LNCaP clone FGC (cell line): Measurements from ENCODE around the gene PCGF3.

Source experiments
- DNase-seq: peaks from one replicate; pipeline ENCODE4 v3.0.0-alpha.2; 2011; ENCODE audit warnings: low read depth
- H3K4me3 ChIP-seq: 2 replicates; pipeline ENCODE4 v1.5.1; 2011; ENCODE audit warnings: mild to moderate bottlenecking, low read depth, low read length, control low read depth
- TF ChIP-seq, protein P1 (sequence below): IDR thresholded peaks from 2 replicates; pipeline ENCODE4 v1.5.1; 2012; ENCODE audit warnings: mild to moderate bottlenecking; ENCODE audit not compliant: control insufficient read depth, insufficient read depth; ENCODE audit errors: extremely low read depth

Gene PCGF3

DNA sequence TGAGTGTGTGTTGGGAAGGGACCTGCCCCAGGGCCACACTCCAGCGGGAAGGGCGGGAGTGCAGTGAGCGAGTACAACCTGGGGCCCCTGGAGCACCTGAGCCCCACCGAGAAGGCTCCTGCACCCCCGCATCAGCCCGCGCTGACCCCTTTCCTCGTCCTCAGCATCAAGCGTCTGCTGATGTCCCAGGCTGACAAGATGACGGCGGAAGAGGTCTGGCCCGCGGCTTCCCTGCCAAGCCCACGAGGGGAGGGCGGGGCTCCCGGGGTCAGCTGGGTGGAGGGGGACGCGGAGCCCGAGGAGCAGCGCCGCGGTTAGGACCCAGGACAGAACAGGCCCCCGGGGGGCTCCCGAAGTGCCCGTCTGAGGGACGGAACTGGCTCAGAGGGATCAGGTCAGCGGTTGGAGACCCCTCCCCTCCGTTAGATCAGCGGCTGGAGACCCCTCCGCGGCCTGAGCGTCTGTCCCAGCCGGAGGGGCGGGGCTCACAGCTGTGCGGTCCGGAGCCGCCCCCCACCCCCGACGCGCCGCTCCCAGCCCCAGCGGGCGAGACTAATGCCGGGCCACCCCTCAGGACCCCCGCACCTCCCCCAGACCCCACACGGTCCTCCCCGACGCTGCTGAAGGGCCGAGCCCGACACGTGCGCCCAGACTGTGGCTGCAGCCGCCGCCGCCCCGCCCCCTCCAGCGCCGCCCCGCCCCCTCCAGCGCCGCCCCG is 24.5 kb upstream of the PCGF3 start:
- H3K4me3 ChIP-seq = peak overlapping the region; percentile 40
- no peak for DNase-seq
- TF ChIP-seq, protein P1, sequence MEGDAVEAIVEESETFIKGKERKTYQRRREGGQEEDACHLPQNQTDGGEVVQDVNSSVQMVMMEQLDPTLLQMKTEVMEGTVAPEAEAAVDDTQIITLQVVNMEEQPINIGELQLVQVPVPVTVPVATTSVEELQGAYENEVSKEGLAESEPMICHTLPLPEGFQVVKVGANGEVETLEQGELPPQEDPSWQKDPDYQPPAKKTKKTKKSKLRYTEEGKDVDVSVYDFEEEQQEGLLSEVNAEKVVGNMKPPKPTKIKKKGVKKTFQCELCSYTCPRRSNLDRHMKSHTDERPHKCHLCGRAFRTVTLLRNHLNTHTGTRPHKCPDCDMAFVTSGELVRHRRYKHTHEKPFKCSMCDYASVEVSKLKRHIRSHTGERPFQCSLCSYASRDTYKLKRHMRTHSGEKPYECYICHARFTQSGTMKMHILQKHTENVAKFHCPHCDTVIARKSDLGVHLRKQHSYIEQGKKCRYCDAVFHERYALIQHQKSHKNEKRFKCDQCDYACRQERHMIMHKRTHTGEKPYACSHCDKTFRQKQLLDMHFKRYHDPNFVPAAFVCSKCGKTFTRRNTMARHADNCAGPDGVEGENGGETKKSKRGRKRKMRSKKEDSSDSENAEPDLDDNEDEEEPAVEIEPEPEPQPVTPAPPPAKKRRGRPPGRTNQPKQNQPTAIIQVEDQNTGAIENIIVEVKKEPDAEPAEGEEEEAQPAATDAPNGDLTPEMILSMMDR = no peak

DNA sequence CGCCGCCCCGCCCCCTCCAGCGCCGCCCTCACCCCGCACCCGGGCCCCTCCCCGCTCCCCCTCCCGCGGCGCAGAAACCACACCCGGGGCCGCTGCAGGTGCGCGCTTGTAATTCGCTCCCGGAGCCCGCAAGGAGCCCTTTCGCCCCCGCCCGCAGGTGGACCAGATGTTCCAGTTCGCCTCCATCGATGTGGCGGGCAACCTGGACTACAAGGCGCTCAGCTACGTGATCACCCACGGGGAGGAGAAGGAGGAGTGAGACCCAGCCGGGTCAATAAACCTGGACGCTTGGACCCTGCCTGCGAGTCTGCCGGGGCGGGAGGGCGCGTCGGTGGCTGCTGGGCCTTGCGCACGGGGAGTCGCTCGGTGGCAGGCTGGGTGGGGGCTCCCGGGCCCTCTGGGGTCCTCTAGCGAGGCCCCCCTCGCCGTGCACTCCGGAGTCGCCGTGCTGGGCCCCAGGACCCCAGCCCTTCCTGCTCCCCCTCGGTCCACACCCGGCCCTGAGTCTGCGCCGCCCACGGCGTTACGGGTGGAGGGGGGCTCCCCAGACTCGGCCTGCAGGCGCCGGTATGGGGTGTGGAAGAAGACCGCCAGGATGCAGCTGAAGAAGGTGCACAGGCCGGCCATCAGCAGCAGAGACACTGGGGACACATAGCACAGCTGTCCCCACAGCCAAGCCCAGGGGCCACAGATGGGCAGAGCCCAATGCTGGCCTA is 23.7 kb upstream of the PCGF3 start:
- DNase-seq = peak; percentile 67
- peak overlapping the region; percentile 50 for H3K4me3 ChIP-seq
- TF ChIP-seq, protein P1 = no peak

DNA sequence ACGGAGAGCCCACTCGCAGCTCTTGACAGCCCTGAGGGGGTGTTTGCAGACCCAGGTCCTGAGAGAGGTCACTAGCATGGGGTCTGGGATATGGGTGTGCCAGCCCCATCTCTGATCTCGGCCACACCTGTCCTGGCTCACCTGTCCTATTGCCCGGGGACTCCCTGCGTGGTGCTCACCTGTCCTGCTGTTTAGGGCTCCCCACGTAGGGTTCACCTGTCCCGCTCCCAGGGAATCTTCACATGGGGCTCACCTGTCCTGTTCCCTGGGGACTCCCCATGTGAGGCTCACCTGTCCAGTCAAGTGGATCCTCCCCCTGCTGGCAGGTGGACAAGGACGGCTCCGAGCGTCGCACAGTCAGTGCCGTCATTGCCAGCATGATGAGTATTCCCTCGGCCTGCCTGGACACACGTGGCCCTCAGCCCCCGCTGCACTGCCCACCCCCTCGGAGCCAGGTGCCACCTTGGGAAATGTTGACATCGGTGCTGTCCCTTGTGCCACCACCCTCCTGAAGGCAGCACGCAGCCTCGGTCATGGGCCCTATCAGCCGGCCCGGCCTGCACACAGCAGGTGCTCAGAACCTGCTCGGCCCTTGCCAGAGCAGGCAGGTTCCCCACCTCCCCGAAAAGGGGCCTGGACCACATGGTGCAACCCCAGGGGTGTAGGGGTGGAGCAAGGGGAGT is 23.0 kb upstream of the PCGF3 start:
- TF ChIP-seq, protein P1 = no peak
- H3K4me3 ChIP-seq = peak overlapping the region; percentile 50
- DNase-seq = no peak

DNA sequence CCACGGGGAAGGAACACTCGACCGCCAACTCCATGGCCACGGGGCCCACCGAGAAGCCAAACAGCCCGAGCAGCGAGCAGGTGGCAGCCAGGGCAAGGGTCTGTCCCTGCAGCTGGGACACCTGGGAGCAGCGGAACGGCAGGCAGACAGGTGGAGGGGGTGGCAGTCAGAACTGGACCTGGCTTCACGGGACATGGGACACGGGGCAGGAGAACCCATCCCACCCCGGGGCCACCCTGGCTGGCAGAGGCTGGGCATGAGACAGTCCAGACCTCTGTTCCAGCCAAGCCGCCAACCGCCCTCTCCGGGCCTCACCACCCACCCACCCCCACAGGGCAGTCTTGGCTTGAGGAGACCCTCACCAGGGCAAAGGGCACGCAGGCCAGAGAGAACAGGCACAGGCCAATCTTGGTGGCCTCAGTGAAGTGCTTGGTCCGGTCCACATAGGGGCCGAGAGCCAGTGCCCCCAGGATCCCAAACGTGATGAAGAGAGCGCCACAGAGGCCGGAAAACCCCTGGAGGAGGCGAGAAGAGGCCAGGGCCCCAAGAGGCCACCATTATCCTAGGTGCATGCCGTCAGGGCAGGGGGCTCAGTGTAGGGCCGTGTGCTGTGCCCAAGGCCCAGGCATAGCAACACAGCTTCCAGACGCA is 22.3 kb upstream of the PCGF3 start:
- TF ChIP-seq, protein P1 = no peak
- DNase-seq = no peak
- no peak overlapping the region for H3K4me3 ChIP-seq

GRCh38 chr4:683982-684622 is 21.5 kb upstream of the PCGF3 start:
- no peak overlapping the region for H3K4me3 ChIP-seq
- TF ChIP-seq, protein P1 = peak; percentile 74
- peak; percentile 37 for DNase-seq

DNA sequence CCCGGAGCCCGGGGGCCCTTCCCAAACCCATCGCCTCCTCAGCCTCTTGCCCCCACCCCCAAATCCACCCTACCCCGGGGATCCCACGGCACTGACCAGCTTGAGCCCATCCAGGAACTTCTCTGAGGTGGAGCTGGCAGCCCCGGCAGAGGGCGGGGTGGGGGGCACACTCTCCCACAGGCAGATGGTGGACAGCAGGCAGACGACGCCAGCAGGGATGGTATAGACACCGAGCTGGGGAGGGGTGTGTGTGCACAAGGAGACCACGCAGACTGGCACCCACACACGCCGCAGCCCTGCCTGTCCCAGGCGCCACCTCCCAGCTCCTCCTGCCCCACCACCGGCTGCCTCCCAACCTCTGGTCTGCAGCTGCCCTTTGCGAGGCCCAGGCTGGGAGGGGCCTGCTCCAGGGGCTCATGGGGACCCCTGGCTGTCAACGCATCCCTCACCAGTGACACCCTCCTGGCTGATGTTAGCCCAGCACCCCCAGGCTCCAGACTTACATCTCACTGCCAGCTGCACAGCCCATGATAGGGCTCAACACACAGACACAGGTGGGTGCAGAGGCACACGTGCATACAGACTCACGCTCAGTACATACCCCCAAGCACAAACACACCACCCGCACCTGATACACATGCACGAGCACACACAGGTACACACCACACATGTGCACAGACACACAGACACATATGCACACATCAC is 20.9 kb upstream of the PCGF3 start:
- TF ChIP-seq, protein P1 = no peak
- no peak for DNase-seq
- H3K4me3 ChIP-seq = no peak overlapping the region
